AML-193 (cell line): ENCODE results near the gene APOL4.
"Not testable (repeated sequence)": the region's sequence is repeated elsewhere in the genome, so short reads cannot be mapped to it uniquely, and the experiment has no call there.

Source experiments
- DNase-seq, 2 experiments: peaks; one replicate each; lab custom pipeline; 2025; lab: John Stamatoyannopoulos, UW

Gene APOL4

GRCh38 chr22:36232715-36233401, 31.2 kb upstream of the APOL4 start:
- DNase-seq: no peak

GRCh38 chr22:36231051-36231450, 29.4 kb upstream of the APOL4 start:
- not testable (repeated sequence) for DNase-seq

GRCh38 chr22:36229649-36230048, 28.0 kb upstream of the APOL4 start:
- not testable (repeated sequence) for DNase-seq

GRCh38 chr22:36228944-36229343, 27.3 kb upstream of the APOL4 start:
- no peak for DNase-seq

- not testable (repeated sequence) for DNase-seq
These were observed 26.8 kb upstream of the APOL4 start for GRCh38 chr22:36228369-36228768.

GRCh38 chr22:36227806-36228205, 26.2 kb upstream of the APOL4 start:
- no peak for DNase-seq

- no peak for DNase-seq
These were observed 25.8 kb upstream of the APOL4 start for GRCh38 chr22:36227396-36227795.

GRCh38 chr22:36226189-36226588, 24.6 kb upstream of the APOL4 start:
- DNase-seq: no peak

- no peak for DNase-seq
These were observed 23.8 kb upstream of the APOL4 start for GRCh38 chr22:36225333-36225922.

GRCh38 chr22:36224245-36224644, 22.6 kb upstream of the APOL4 start:
- DNase-seq: no peak

- no peak for DNase-seq
These were observed 21.9 kb upstream of the APOL4 start for GRCh38 chr22:36223504-36223903.

GRCh38 chr22:36222887-36223450, 21.4 kb upstream of the APOL4 start:
- DNase-seq: no peak

- DNase-seq: peak; percentile 31 to 39
These were observed 20.5 kb upstream of the APOL4 start for GRCh38 chr22:36221799-36222751.

GRCh38 chr22:36220451-36220921, 18.9 kb upstream of the APOL4 start:
- DNase-seq: no peak

GRCh38 chr22:36218648-36219193, 17.1 kb upstream of the APOL4 start:
- DNase-seq: peak; percentile 25 to 55

GRCh38 chr22:36215981-36216380, 14.4 kb upstream of the APOL4 start:
- no peak for DNase-seq

GRCh38 chr22:36213586-36213985, 12.0 kb upstream of the APOL4 start:
- no peak for DNase-seq

- DNase-seq: peak; percentile 62 to 77
These were observed 11.3 kb upstream of the APOL4 start for GRCh38 chr22:36212901-36213300.

- peak; percentile 79 to 86 for DNase-seq
These were observed 9.7 kb upstream of the APOL4 start for GRCh38 chr22:36211237-36211861.

- no peak for DNase-seq
These were observed 8.6 kb upstream of the APOL4 start for GRCh38 chr22:36210224-36210623.

GRCh38 chr22:36209488-36209908, 7.9 kb upstream of the APOL4 start:
- DNase-seq: not testable (repeated sequence)
